Measurements from ENCODE around the gene WWOX. TPM values are rescaled to one million over a fixed set of nuclear protein-coding genes. Genes with fewer than 3 reads are reported as not detected.

Gene WWOX
- total and polyA plus RNA-seq, 2 donors (not counting 3 experiments of a cell fraction or from before 2014, with no cell fraction given), result 6.2 to 12.5 TPM

DNA sequence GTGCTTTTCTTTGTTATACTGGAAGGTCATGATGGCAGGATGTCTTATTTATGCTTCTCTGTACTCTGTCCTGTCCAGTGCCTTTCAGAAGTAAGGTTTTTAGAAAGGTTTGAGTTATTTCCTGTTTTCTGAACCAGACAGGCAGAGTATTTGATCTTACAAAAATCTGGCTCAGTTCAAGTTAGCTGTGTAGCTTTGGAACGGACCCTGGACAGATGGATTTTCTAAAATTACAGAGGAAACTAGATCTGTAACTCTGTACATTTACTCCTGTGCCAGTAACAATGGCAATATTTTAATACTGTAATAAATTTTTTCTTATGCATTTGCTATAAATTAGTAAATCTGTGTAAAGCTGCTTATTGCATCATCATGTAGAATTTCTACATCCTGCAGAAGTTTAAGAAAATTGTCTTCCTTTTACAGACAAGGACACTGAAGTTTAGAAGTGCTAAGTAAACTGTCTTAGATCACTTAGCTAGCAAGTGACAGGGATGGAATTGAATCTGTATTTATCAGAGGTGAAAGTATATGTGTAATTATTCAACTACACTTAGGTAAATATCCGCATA is 347.6 kb downstream of the WWOX start:
- no peaks in the 10 kb centered on the region for H3K4me1 ChIP-seq (ENCODE audit: control insufficient read depth, extremely low read depth, insufficient read depth, low read length)
- H3K9me1 ChIP-seq (replicated peaks; ENCODE audit: control insufficient read depth, extremely low read depth, insufficient read depth, low read length), result no peaks in the 10 kb centered on the region
- FAIRE-seq (no peak), DNase-seq (ENCODE audit: low read depth, low spot score) (no peak)
- H4K20me1 ChIP-seq (replicated peaks; ENCODE audit: control insufficient read depth, extremely low read depth, insufficient read depth, low read length), result no peaks in the 10 kb centered on the region
- no peak overlapping the region for H2AFZ ChIP-seq (ENCODE audit: low read depth, low read length)
- H3K27ac ChIP-seq (ENCODE audit: insufficient read depth, low read depth, low read length), result no peak overlapping the region
- H3K4me2 ChIP-seq (ENCODE audit: insufficient read depth, low read length), result no peak overlapping the region
- no peak overlapping the region for H3K9ac ChIP-seq (replicated peaks; ENCODE audit: extremely low read depth, insufficient read depth, low read length)
- no peaks in the 10 kb centered on the region for H3K79me2 ChIP-seq (ENCODE audit: control insufficient read depth, insufficient read depth, low read length)
- intact Hi-C loops (cut with micrococcal nuclease), result no loop called here
- H3K4me3 ChIP-seq (replicated peaks in 1 of 3; ENCODE audit: insufficient read depth in 1 of 3, low read depth in 1 of 3, low read length in 3 of 3), result no peak overlapping the region
- no peaks in the 10 kb centered on the region for H3K27me3 ChIP-seq (ENCODE audit: control insufficient read depth in 2 of 2, insufficient read depth in 2 of 2, low read length in 2 of 2)
- H3K9me3 ChIP-seq (replicated peaks; ENCODE audit: control insufficient read depth, insufficient read depth, low read length), result no peaks in the 10 kb centered on the region
- ChIA-PET POLR2A (no interaction called here), CTCF (no interaction called here)
- no peak for TF ChIP-seq JUN (IDR thresholded peaks at IDR 0.05; ENCODE audit: borderline replicate concordance, insufficient read depth, insufficient read length, low read depth)
- TF ChIP-seq MYC (IDR thresholded peaks at IDR 0.05; ENCODE audit: low read depth, low read length), result no peak
- no TSS peak for BruUV-seq (replicated peaks)
- H3K36me3 ChIP-seq (ENCODE audit: control insufficient read depth in 2 of 2, extremely low read depth in 1 of 2, insufficient read depth in 2 of 2, low read length in 2 of 2), result no peaks in the 10 kb centered on the region
- dilution Hi-C loops (cut with MboI; ENCODE audit: extremely low pct_ligation_motif_present, low sequenced_read_pairs), result no loop called here

DNA sequence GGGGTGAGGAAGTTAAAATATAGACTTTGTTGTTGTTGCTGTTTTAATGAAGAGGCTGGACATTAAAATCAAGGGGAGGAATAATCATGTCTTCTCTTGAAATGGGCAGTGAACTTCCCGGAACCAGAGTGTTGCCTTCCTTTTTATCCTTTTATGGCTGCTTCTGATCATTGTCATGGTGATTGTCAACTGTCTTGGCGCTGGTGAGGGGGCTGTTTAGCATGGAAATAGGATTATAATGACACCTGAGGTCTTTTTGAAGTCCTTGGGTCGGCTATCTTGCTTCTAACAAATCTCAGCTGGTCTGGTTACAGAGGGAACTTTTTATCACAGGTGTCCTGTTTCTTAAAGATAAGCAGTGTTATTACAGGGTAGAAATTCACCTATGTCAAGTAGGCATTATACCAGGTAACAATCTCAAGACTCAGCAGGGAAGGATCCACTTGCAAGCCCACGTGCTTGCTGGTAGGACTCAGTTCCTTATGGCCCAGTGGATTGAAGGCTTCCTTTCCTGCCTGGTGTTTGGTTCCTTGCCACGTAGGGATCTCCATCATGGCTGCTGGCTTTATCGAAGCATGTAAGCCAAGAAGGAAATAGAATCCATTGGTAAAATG is 349.3 kb downstream of the WWOX start:
- H2AFZ ChIP-seq (ENCODE audit: low read depth, low read length), result no peak overlapping the region
- no peaks in the 10 kb centered on the region for H3K4me1 ChIP-seq (ENCODE audit: control insufficient read depth, extremely low read depth, insufficient read depth, low read length)
- no peaks in the 10 kb centered on the region for H3K9me1 ChIP-seq (replicated peaks; ENCODE audit: control insufficient read depth, extremely low read depth, insufficient read depth, low read length)
- no peaks in the 10 kb centered on the region for H3K79me2 ChIP-seq (ENCODE audit: control insufficient read depth, insufficient read depth, low read length)
- DNase-seq (ENCODE audit: low read depth, low spot score) (no peak), FAIRE-seq (no peak)
- H3K27ac ChIP-seq (ENCODE audit: insufficient read depth, low read depth, low read length), result no peak overlapping the region
- intact Hi-C loops (cut with micrococcal nuclease), result no loop called here
- H4K20me1 ChIP-seq (replicated peaks; ENCODE audit: control insufficient read depth, extremely low read depth, insufficient read depth, low read length), result no peaks in the 10 kb centered on the region
- dilution Hi-C loops (cut with MboI; ENCODE audit: extremely low pct_ligation_motif_present, low sequenced_read_pairs), result no loop called here
- no peak overlapping the region for H3K4me3 ChIP-seq (replicated peaks in 1 of 3; ENCODE audit: insufficient read depth in 1 of 3, low read depth in 1 of 3, low read length in 3 of 3)
- ChIA-PET CTCF (no interaction called here), POLR2A (no interaction called here)
- H3K9ac ChIP-seq (replicated peaks; ENCODE audit: extremely low read depth, insufficient read depth, low read length), result no peak overlapping the region
- no peaks in the 10 kb centered on the region for H3K36me3 ChIP-seq (ENCODE audit: control insufficient read depth in 2 of 2, extremely low read depth in 1 of 2, insufficient read depth in 2 of 2, low read length in 2 of 2)
- H3K4me2 ChIP-seq (ENCODE audit: insufficient read depth, low read length), result no peak overlapping the region
- no peaks in the 10 kb centered on the region for H3K27me3 ChIP-seq (ENCODE audit: control insufficient read depth in 2 of 2, insufficient read depth in 2 of 2, low read length in 2 of 2)
- BruUV-seq (replicated peaks), result no TSS peak
- TF ChIP-seq EZH2 (IDR thresholded peaks at IDR 0.05; ENCODE audit: borderline replicate concordance, low read depth, low read length, severe bottlenecking) (no peak), POLR2AphosphoS5 (IDR thresholded peaks at IDR 0.05; ENCODE audit: insufficient read depth, low read depth, low read length) (no peak), GATA2 (IDR thresholded peaks at IDR 0.05; ENCODE audit: insufficient read depth, insufficient read length, low read depth, low read length) (no peak), MYC (IDR thresholded peaks at IDR 0.05; ENCODE audit: low read depth, low read length) (no peak), JUN (IDR thresholded peaks at IDR 0.05; ENCODE audit: borderline replicate concordance, insufficient read depth, insufficient read length, low read depth) (no peak), FOS (IDR thresholded peaks at IDR 0.05; ENCODE audit: borderline replicate concordance, insufficient read depth, low read length) (no peak), POLR2A (IDR thresholded peaks at IDR 0.05; ENCODE audit: low read depth, low read length) (no peak)
- TF ChIP-seq, protein P1, sequence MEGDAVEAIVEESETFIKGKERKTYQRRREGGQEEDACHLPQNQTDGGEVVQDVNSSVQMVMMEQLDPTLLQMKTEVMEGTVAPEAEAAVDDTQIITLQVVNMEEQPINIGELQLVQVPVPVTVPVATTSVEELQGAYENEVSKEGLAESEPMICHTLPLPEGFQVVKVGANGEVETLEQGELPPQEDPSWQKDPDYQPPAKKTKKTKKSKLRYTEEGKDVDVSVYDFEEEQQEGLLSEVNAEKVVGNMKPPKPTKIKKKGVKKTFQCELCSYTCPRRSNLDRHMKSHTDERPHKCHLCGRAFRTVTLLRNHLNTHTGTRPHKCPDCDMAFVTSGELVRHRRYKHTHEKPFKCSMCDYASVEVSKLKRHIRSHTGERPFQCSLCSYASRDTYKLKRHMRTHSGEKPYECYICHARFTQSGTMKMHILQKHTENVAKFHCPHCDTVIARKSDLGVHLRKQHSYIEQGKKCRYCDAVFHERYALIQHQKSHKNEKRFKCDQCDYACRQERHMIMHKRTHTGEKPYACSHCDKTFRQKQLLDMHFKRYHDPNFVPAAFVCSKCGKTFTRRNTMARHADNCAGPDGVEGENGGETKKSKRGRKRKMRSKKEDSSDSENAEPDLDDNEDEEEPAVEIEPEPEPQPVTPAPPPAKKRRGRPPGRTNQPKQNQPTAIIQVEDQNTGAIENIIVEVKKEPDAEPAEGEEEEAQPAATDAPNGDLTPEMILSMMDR (IDR thresholded peaks at IDR 0.05; ENCODE audit: extremely low read depth in 1 of 2, insufficient read depth in 1 of 2, low read depth in 1 of 2, low read length in 2 of 2), result no peak
- TF ChIP-seq, protein P2, sequence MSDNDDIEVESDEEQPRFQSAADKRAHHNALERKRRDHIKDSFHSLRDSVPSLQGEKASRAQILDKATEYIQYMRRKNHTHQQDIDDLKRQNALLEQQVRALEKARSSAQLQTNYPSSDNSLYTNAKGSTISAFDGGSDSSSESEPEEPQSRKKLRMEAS (IDR thresholded peaks at IDR 0.05; ENCODE audit: insufficient read depth, insufficient read length), result no peak
- H3K9me3 ChIP-seq (replicated peaks; ENCODE audit: control insufficient read depth, insufficient read depth, low read length), result no peaks in the 10 kb centered on the region
